CD4-positive, alpha-beta T cell treated with Interleukin-1 beta for 1 hour (primary cell): ENCODE data around the gene LTO1.

Source experiments
- DNase-seq, 2 donors: peaks; one replicate each; pipeline ENCODE4 v3.0.0-alpha.2; 2020 to 2022

The LTO1 gene

DNA sequence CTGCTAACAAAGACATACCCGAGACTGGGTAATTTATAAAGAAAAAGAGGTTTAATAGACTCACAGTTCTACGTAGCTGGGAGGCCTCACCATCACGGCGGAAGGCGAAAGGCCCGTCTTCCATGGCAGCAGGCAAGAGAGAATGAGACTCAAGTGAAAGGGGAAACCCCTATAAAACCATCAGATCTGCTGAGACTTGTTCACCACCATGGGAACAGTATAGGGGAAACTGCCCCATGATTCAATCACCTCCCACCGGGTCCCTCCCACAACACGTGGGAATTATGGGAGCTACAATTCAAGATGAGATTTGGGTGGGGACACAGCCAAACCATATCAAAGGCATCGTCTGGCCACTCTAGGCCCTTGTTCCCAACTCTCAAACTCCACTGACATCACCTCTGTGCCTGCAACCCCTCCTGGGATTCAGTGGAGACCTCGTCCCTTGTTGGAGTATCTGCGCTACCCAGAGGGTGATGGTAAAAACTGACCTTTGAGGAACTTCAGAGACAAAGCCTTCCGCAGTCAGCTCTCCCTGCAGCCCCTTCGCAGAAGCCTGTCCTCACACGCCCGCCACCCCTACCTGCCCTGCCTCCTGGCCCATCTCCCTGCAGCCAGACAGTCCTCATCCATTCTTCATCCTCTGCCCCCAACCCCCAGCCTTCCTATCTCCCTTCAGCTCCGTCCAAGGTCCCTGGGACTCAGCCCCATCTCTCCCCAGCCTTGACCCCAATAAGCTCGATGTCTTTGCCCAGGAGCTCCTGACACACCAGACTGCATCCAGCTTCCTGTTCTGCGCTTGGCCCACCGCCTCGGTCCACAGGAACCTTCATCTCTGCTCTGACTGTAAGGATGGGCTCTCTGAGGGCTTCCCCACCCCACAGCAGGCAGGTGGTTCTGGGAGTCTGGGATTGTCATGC, 18.4 kb downstream of the LTO1 start:
- DNase-seq, result no peak

DNA sequence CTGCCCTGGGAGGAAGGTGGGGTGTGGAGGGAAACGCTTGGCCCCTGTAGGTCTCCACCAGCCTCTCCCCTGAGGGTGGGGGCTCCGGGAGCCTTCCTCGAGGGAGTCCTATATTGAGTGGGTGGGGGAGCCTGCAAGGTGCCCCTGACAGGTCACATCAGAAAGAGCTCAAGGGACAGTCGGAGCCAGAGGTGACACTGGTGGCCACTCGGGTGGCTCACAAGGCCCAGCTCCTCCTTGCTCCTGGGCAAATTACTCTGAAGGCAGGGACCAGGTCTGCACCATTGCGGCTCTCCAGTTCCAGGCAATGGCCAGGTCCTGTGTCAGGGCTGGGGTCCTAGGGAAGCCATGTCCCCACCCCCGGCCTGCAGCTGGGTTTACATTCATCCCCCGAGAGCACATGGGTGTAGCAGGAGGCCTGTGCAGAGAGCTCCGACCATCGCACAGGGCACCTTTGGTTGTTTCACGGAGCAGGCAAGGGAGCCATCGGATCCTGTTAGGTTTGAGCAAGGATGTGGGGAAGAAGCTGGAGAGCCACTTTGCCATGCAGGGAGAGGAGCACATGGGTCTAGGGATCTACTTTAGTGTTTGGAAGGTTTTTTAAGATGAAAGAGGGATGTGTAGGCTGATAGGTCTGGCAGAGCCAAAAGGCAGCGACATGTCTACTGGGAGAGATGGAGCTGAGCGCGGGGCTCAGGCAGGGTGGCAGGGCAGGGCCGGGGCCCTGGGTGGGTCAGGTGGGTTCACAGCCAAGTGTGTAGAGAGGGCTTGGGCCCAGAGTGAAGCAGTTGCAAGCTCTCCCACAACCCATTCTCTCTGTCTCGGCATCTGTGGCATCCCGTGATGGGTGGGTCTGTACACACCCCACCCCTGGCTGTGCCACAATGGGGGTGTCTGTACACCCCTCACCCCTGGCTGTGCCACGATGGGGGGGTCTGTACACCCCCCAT, 19.4 kb downstream of the LTO1 start:
- no peak for DNase-seq

DNA sequence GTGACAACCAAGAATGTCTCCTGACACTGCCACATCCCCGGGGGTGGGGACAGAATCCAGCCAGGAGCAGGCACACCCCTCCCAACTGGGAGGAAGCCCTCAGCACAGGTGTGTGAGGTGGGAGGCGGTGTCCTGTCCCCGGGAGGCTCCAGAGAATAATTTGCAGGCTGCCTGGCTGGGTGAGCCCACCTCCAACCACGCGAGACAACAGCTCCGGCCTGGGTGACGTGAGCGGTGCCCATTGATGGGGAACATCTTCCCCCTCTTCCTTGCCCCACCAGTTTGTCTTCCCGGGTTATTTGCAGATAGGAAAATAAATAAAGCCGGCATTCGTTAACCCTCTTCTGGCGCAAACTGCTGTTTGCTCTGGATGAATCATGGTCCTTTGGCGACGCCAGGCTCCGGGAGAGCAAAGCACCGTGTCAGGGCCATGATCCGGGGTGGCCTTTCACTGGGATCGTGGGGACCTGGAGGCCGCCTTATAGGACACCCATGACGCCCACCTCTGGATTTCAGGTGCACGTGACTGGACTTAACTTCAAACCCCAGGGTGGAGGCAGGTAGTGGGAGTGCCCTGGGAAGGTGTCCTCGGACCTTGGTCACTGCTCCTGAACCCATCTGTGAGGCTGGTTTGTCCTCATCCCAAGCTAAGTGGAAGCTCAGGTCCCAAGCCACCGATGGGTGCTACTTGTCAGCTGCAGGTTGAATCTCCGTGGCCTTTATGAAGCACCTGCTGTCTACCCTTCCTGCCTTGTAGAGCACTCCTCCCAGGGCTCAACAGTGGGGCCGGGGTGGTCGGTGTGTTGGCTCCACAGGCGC, 20.3 kb downstream of the LTO1 start:
- no peak for DNase-seq

DNA sequence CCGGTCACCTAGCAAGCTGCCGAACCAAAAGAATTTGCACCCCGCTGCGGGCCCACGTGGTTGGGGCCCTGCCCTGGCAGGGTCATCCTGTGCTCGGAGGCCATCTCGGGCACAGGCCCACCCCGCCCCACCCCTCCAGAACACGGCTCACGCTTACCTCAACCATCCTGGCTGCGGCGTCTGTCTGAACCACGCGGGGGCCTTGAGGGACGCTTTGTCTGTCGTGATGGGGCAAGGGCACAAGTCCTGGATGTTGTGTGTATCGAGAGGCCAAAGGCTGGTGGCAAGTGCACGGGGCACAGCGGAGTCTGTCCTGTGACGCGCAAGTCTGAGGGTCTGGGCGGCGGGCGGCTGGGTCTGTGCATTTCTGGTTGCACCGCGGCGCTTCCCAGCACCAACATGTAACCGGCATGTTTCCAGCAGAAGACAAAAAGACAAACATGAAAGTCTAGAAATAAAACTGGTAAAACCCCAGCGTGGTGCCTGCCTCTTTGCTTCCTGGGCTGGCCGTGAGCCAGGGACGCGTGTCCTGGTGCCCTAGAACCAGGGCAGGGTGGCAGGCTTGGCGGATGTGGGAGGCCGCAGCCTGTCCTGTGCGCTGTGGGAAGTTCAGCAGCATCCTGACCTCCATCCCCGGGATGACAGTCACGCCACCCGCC, 21.0 kb downstream of the LTO1 start:
- no peak for DNase-seq

DNA sequence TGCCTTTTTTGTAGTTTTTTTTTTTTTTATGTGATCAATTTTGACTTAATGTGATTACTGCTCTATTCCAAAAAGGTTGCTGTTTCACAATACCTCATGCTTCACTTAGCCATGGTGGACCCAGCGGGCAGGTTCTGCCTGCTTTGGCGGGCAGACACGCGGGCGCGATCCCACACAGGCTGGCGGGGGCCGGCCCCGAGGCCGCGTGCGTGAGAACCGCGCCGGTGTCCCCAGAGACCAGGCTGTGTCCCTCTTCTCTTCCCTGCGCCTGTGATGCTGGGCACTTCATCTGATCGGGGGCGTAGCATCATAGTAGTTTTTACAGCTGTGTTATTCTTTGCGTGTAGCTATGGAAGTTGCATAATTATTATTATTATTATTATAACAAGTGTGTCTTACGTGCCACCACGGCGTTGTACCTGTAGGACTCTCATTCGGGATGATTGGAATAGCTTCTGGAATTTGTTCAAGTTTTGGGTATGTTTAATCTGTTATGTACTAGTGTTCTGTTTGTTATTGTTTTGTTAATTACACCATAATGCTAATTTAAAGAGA, 21.7 kb downstream of the LTO1 start:
- no peak for DNase-seq

DNA sequence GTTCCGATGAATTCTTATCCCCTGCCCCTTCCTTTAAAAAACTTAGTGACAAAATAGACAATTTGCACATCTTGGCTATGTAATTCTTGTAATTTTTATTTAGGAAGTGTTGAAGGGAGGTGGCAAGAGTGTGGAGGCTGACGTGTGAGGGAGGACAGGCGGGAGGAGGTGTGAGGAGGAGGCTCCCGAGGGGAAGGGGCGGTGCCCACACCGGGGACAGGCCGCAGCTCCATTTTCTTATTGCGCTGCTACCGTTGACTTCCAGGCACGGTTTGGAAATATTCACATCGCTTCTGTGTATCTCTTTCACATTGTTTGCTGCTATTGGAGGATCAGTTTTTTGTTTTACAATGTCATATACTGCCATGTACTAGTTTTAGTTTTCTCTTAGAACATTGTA, 22.2 kb downstream of the LTO1 start:
- DNase-seq, result no peak

DNA sequence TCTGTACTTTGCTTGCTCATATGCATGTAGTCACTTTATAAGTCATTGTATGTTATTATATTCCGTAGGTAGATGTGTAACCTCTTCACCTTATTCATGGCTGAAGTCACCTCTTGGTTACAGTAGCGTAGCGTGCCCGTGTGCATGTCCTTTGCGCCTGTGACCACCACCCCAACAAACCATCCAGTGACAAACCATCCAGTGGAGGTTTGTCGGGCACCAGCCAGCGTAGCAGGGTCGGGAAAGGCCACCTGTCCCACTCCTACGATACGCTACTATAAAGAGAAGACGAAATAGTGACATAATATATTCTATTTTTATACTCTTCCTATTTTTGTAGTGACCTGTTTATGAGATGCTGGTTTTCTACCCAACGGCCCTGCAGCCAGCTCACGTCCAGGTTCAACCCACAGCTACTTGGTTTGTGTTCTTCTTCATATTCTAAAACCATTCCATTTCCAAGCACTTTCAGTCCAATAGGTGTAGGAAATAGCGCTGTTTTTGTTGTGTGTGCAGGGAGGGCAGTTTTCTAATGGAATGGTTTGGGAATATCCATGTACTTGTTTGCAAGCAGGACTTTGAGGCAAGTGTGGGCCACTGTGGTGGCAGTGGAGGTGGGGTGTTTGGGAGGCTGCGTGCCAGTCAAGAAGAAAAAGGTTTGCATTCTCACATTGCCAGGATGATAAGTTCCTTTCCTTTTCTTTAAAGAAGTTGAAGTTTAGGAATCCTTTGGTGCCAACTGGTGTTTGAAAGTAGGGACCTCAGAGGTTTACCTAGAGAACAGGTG, 23.1 kb downstream of the LTO1 start:
- no peak for DNase-seq

DNA sequence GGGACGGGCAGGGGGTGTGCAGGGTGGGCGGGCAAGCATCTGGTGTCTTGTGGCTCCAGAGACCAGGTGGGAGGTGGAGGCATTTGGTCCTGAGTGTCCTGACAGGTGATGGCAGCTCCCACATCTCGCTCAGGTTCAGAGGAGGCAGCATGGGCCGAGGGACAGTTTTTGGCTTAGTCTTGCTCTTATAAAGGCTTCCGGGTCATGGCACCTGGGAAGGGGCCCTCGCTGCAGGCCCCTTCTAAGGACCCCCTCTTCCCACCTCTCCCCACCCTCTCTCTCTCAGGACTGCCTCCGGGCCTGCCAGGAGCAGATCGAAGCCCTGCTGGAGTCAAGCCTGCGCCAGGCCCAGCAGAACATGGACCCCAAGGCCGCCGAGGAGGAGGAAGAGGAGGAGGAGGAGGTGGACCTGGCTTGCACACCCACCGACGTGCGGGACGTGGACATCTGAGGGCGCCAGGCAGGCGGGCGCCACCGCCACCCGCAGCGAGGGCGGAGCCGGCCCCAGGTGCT, 24.3 kb downstream of the LTO1 start:
- DNase-seq, result no peak

DNA sequence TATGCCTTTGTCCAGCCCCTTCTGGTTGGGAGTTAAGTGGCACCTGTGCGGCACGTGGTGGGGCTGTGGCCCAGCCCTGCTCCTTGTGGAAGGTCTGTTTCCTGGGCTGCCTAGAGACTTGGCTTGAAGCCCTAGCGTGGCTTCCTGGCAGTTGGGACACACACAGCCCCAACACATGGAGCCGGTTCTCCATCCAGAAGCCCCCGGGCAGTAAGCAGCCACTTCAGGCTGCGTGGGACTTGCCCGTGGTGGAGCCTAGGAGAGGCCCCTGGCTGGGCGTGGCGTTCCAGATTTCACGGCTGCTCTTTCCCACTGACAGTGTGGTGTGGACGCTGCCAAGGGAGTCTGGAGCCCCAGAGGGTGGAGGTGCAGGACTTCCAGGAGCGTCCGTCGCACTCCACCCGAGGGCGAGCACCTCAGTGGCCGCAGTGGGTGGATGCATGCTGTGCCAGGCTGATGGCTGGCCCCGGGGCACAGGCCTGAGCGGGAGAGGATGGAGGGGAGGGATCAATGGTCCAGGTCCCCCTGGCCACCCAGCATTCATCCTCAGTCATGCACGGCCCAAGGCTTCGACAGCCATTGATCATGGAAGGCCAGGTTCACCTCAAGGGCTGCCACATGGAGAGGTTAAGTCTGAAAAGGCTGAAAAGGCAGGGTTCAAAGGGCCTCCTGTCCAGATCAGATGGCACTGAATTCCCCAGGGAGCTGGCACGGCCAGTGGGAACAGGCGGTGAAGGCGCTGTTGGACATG, 24.9 kb downstream of the LTO1 start:
- DNase-seq, result no peak

DNA sequence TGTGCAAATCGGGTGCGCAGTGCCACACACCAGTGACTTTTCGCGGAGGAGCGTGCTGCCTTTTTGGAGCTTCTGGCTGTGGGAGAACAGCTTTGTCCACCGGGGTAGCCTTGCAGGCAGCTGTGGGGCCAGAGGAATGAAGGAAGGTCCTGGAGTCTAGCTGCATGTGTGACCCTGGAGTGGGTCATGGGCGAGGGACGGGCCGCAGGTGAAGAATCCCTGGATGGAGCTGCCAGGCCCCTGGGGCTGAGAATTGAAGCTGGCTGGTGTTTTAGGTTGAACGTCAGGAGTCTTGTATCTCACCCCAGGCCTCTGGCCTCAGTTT, 25.6 kb downstream of the LTO1 start:
- no peak for DNase-seq

DNA sequence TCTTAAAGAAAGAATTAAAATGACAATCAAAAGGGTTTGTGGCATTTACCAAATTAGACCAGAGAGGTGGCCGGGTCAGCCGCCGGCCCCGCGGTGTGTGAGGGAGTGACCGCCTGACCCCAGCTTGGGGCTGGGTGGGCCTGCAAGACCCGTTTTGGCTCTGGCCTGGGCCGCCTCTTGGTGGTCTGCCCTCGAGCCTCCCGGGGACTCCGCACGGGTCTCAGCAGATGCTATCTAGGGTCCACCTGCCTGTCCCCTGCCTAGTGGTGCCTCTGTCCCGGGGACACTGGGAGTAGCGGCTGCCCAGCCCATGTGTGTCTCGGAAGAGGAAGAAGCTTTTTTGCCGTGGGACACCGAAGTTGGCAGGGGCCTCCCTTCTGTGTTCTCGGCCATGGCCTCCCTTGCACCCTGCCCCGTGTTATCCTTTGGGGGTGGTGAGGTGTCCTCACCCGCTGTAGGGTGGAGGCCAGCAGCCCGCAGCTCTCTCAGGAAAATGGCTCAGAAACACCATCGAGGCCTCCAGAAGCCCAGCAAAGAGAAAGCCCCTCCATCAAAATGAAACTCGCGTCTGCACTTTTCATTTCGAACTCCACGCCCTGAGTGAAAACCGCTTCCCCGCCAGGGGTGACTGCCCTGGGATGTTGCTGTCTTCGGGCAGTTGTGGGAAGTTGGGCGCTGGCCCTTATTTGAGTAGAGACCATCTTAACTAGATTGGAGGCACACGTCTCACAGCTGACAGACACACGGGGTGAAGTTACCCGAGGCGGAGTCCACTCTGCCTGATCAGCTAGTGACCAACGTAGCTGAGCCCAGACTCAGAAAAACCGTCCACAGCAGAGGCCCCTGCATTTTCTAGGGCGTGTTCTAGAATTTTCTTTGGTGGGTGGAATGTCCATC, 26.2 kb downstream of the LTO1 start:
- no peak for DNase-seq

DNA sequence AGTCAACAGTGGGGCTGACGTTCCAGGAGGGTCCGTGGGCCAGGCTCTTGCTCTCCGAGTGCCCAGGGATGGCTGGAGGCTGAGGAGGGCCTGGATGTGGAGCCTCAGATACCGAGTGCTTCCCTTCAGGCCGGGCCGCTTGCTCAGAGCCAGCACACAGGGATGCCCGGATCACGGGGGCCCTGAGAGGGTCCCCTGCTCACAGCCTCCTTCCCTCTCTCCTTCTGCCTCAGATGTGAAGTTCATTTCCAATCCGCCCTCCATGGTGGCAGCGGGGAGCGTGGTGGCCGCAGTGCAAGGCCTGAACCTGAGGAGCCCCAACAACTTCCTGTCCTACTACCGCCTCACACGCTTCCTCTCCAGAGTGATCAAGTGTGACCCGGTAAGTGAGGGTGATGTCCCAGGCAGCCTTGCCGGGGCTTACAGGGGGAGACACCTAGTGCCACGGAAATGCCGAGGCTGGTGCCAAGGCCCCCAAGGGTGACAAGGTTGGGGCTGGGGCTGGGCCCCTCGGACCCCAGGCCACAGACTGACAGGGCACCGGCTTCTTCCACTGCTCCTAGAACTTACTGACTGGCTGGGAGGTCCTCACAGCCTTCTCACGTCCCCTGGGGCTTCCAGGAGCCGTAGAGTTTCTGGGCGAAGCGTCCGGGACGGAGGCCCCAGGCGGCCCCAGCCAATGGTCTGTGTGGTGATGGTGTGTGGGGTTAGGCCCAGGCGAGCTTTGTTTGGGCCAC, 27.2 kb downstream of the LTO1 start:
- no peak for DNase-seq

DNA sequence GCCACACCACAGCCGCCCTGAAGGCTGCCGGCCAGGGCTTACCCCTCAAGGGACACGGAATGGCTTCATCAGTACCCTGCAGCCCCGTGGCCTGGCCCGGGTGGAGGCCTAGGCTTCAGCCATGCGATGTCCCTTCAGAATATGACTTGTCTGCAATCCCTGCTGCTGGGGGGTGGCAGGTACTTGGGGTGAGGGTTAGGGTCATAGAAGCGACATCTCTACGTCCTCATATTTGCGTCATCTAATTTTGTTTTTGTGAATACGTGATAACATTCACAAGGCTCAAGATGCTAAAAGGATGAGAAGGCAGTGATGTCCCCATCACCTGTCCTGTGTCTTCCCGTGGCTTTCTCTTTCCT, 27.8 kb downstream of the LTO1 start:
- no peak for DNase-seq

DNA sequence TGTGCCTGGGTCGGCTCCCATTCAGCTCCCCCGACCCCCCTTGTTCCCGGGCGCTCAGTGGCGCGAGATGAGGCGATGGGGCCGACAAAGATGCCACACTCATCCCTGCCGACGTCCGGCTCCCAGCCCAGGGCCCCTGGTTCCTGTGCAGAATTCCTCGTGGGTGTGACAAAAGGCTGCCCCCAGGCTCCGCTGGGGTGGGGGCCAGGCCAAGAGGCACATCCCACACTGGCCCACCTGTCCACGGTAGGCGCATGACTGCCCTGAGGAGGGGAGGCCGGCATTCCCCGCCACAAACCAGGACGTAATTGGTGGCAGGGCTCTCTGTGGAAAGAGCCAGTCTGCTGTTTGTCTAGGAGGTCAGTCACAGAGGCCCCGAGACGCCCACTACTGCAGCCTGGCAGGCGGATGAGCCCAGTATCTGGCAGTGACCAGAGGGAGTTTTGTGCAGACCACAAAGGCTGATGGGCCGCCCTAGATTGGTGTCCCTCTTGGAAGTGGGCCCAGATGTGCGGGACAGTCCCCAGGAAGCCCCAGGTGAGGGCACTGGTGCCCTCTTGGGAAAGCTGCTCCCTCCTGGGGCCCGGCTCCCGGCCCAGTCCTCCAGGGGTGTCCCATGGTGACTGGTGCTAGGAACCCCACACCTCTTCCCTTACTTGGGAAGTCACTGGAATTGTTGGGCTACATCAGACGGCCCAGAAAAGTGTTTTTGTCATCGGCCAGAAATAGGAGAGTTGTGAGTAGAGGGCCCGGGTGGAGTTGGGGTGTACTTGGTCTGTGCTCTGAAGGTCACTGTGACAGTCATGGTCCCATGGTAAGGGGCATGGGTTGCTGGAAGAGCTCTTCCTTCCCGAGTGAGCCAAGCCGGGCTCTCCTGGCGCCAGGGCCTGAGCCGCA, 28.4 kb downstream of the LTO1 start:
- no peak for DNase-seq

DNA sequence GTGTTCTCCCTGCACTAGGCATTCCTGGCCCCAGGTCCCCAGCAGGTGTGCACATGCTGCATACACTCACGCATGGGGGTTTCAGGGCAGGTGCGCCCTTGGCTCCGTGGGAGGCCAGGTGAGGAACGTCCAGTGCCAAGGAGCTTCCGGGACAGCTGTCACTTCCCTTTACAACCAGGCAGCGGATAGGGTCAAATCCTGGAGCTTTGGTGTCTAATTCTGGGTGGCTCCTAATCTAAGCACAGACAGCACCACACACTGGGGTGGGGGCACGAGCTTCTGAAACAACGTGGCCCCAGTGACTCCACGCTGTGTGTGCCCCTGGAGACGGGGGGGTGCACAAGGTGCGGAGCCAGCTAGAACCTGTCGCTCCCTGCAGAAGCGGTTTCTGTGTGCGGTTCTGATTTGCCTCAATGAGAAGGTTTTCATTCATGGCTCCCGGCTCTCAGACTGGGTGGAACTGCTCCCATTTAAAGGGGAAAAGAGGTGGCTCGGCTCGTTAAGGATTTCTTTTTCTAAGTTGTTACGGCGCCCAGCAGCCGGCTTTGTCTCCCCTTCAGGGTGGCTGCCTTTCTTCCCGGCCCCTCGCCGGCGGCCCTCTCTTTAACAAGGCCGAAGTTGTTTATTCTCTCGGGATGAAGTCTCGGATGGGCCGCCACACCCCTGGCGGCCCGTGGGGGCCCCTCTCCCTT, 29.2 kb downstream of the LTO1 start:
- no peak for DNase-seq

DNA sequence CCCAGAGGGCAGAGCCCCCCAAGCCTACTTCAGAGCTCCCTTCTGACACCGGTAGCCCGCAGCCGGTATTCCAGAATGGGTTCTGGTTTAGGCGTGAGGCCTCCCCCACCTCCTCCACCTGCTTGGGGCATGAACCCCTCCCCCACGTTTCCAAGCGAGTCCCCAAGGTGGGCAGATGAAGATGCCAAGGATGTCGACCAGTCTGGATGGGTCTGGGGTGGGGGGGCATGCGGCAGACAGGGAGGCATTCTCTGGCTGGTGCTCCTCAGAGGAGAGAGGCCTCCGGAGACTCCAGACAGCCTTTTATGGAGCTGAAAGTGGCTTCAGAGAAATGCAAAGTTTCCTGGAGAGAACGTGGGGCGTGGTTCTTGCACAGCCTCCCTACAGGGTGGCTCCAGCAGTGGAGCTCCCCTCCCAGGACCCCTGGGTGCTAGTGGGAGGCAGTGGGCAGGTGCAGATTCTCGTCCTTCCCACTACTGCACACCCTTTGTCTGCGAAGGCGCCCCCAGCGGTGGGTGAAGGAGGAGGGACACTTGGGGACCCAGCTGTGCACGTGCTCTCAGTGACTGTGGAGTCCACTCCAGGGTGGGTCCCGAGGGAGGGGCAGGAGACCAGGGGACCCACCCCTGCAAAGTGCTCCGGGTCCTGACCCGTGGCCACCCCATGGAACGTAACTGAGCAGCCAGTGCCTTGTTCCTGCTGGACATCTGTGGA, 30.0 kb downstream of the LTO1 start:
- DNase-seq, result no peak
